PC-3 (cell line): ENCODE measurements around the gene TLN1. TPM values are rescaled to one million over a fixed set of nuclear protein-coding genes. Genes with fewer than 3 reads are reported as not detected.

Experiments
- ATAC-seq: fragments of 200-7000 bp; cut with Tn5 transposase; 2 replicates; pipeline ENCODE4 v1.9.1; 2020; ENCODE audit warnings: mild to moderate bottlenecking, moderate library complexity
- BruUV-seq: library from RNA; stranded (reverse); fragments of 400-500 nt; replicated peaks from 2 replicates; lab custom pipeline; 2021; lab: Mats Ljungman, UMichigan
- CTCF ChIA-PET: fragments of 300-600 bp; sonication (Branson Sonifier 250); formaldehyde crosslinking; loops from one replicate; lab custom pipeline; 2022; ENCODE audit warnings: antibody characterized with exemption; lab: Charles Lee
- POLR2A ChIA-PET: fragments of 300-600 bp; sonication (Branson Sonifier 250); formaldehyde crosslinking; loops from one replicate; lab custom pipeline; 2022; ENCODE audit warnings: antibody characterized with exemption; ENCODE audit not compliant: unreplicated experiment; lab: Charles Lee
- DNase-seq: peaks from one replicate; pipeline ENCODE4 v3.0.0-alpha.2; 2015
- H2AFZ ChIP-seq: fragments of 300-600 bp; sonication (generic); 2 replicates; pipeline ENCODE4 v1.6.0; 2016; ENCODE audit warnings: antibody characterized with exemption, low read length
- H3F3A ChIP-seq: fragments of 300-600 bp; sonication (generic); one replicate; pipeline ENCODE4 v1.6.0; 2017; ENCODE audit warnings: antibody characterized with exemption, low read length, control low read depth, mild to moderate bottlenecking; ENCODE audit not compliant: unreplicated experiment
- H3K27ac ChIP-seq: fragments of 300-600 bp; sonication (generic); 2 replicates; pipeline ENCODE4 v1.5.1; 2016; ENCODE audit warnings: mild to moderate bottlenecking, low read length
- H3K27me3 ChIP-seq: fragments of 300-600 bp; sonication (generic); 2 replicates; pipeline ENCODE4 v1.6.1; 2016; ENCODE audit warnings: low read length, mixed read lengths
- H3K36me3 ChIP-seq: fragments of 300-600 bp; sonication (generic); 2 replicates; pipeline ENCODE4 v1.6.1; 2016; ENCODE audit warnings: low read depth, mixed run types, low read length, mixed read lengths
- H3K4me1 ChIP-seq: fragments of 300-600 bp; sonication (generic); 2 replicates; pipeline ENCODE4 v1.5.1; 2016; ENCODE audit warnings: low read length; ENCODE audit not compliant: insufficient read depth
- H3K4me2 ChIP-seq: fragments of 300-600 bp; sonication (generic); 2 replicates; pipeline ENCODE4 v1.6.0; 2016; ENCODE audit warnings: low read length
- H3K4me3 ChIP-seq: fragments of 300-600 bp; sonication (generic); 2 replicates; pipeline ENCODE4 v1.5.1; 2016; ENCODE audit warnings: mild to moderate bottlenecking, low read length, mixed read lengths
- H3K79me2 ChIP-seq: fragments of 300-600 bp; sonication (generic); 2 replicates; pipeline ENCODE4 v1.6.1; 2017; ENCODE audit warnings: low read length, mixed read lengths
- H3K9ac ChIP-seq: fragments of 300-600 bp; sonication (generic); 2 replicates; pipeline ENCODE4 v1.6.0; 2016; ENCODE audit warnings: mild to moderate bottlenecking, low read length
- H3K9me2 ChIP-seq: fragments of 300-600 bp; sonication (generic); replicated peaks from 2 replicates; pipeline ENCODE4 v1.6.1; 2016; ENCODE audit warnings: mixed run types, low read length, mixed read lengths
- H3K9me3 ChIP-seq: fragments of 300-600 bp; sonication (generic); 2 replicates; pipeline ENCODE4 v1.6.1; 2016; ENCODE audit warnings: low read length, mixed read lengths
- H4K20me1 ChIP-seq: fragments of 300-600 bp; sonication (generic); 2 replicates; pipeline ENCODE4 v1.6.1; 2016; ENCODE audit warnings: low read length, mixed read lengths
- CTCF ChIP-seq: fragments of 300-600 bp; sonication (generic); conservative IDR thresholded peaks from 2 replicates; pipeline ENCODE4 v1.5.1; 2017; ENCODE audit warnings: antibody characterized with exemption, low read depth, mild to moderate bottlenecking, low read length
- EZH2 ChIP-seq: fragments of 300-600 bp; sonication (generic); IDR thresholded peaks from one replicate; pipeline ENCODE4 v1.6.1; 2017; ENCODE audit warnings: antibody characterized with exemption, mild to moderate bottlenecking, low read length; ENCODE audit not compliant: unreplicated experiment
- EZH2phosphoT487 ChIP-seq: fragments of 300-600 bp; sonication (generic); IDR thresholded peaks from 2 replicates; pipeline ENCODE4 v1.6.1; 2018; ENCODE audit warnings: mild to moderate bottlenecking, antibody characterized with exemption, low read length, borderline replicate concordance
- intact Hi-C: fragments of 100-400 bp; cut with micrococcal nuclease; formaldehyde crosslinking; loops from 2 replicates; pipeline ENCODE4 v1.9.0; 2023
- total RNA-seq: library from RNA; depleted of rRNA; stranded (reverse); fragments of >200 nt; gene quantifications from 2 replicates; pipeline ENCODE4 v1.2.3, GENCODE V29; 2014

TLN1 gene
- total RNA-seq, 1 experiment from 2014 or later, result 118 TPM

DNA sequence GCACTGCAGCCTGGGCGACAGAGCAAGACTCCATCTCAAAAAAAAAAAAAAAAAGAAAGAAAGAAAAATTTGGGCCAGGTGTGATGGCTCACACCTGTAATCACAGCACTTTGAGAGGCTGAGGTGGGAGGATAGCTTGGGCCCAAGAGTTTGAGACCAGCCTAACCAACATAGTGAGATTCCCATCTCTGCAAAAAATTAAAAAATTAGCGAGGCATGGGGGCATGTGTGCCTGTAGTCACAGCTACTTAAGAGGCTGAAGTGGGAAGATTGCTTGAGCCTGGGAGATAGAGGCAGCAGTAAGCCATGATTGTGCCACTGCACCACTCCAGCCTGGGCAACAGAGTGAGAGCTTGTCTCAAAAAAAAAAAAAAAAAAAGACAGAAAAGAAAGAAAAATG lies 78.4 kb downstream of the TLN1 start:
- TF ChIP-seq EZH2phosphoT487, result no peak
- TF ChIP-seq CTCF, result no peak
- DNase-seq (no peak), ATAC-seq (no peak)
- no TSS peak for BruUV-seq
- Histone ChIP-seq H3K36me3 (no peaks in the 10 kb centered on the region), H3K9me3 (no peaks in the 10 kb centered on the region), H2AFZ (no peak overlapping the region), H3K4me1 (peaks cover 20% of the 10 kb centered on the region), H3F3A (peaks cover 1% of the 10 kb centered on the region), H3K9ac (no peak overlapping the region), H4K20me1 (no peaks in the 10 kb centered on the region), H3K27me3 (no peaks in the 10 kb centered on the region), H3K79me2 (peaks cover 2% of the 10 kb centered on the region; the same call in 1 of the 2 replicates), H3K4me2 (no peak overlapping the region), H3K4me3 (no peak overlapping the region), H3K27ac (no peak overlapping the region), H3K9me2 (no peaks in the 10 kb centered on the region)
- CTCF ChIA-PET, result interaction anchor here (0.7 kb wide), 1 partner anchor 43 kb away, joined by 5 read pairs; no protein-coding TSS in a partner anchor
- POLR2A ChIA-PET, result no interaction called here
- intact Hi-C loops, result loop anchor here (10.0 kb wide), 1 partner anchor 141 kb away; the partner anchor contains the start of gene NPR2

GRCh38 chr9:35652829-35653209 lies 79.2 kb downstream of the TLN1 start:
- no TSS peak for BruUV-seq
- Histone ChIP-seq H3K4me1 (peaks cover 20% of the 10 kb centered on the region), H3K4me3 (no peak overlapping the region), H3F3A (no peaks in the 10 kb centered on the region), H3K79me2 (no peaks in the 10 kb centered on the region), H4K20me1 (no peaks in the 10 kb centered on the region), H3K9me2 (no peaks in the 10 kb centered on the region), H3K9me3 (no peaks in the 10 kb centered on the region), H3K9ac (no peak overlapping the region), H2AFZ (no peak overlapping the region), H3K36me3 (no peaks in the 10 kb centered on the region), H3K4me2 (peak overlapping the region; percentile 39; the same call in 1 of the 2 replicates), H3K27me3 (no peaks in the 10 kb centered on the region), H3K27ac (peak overlapping the region; percentile 44)
- ATAC-seq (no peak), DNase-seq (no peak)
- TF ChIP-seq CTCF (no peak), EZH2 (no peak), EZH2phosphoT487 (no peak)
- ChIA-PET POLR2A (no interaction called here), CTCF (no interaction called here)
- intact Hi-C loops, result loop anchor here (10.0 kb wide), 1 partner anchor 142 kb away; the partner anchor contains the start of gene NPR2

GRCh38 chr9:35651956-35652828 lies 79.8 kb downstream of the TLN1 start:
- Histone ChIP-seq H3K79me2 (no peaks in the 10 kb centered on the region), H3K27me3 (no peaks in the 10 kb centered on the region), H3K27ac (peak overlapping the region; percentile 69), H3K4me3 (no peak overlapping the region), H3F3A (no peaks in the 10 kb centered on the region), H3K4me2 (peak overlapping the region; percentile 68), H3K36me3 (no peaks in the 10 kb centered on the region), H3K9me2 (no peaks in the 10 kb centered on the region), H3K9ac (no peak overlapping the region), H3K4me1 (peaks cover 18% of the 10 kb centered on the region), H4K20me1 (no peaks in the 10 kb centered on the region), H3K9me3 (no peaks in the 10 kb centered on the region), H2AFZ (no peak overlapping the region)
- BruUV-seq, result no TSS peak
- ATAC-seq (peak; percentile 92), DNase-seq (peak; percentile 83)
- TF ChIP-seq CTCF (no peak), EZH2phosphoT487 (no peak), EZH2 (no peak)
- intact Hi-C loops, result loop anchor here (10.0 kb wide), 1 partner anchor 143 kb away; the partner anchor contains the start of gene NPR2
- POLR2A ChIA-PET, result no interaction called here
- CTCF ChIA-PET, result no interaction called here
